Caco-2 (cell line): ENCODE measurements around the gene TP53TG5. TPM values are rescaled to one million over a fixed set of nuclear protein-coding genes. Genes with fewer than 3 reads are reported as not detected.

Experiments
- BruUV-seq: library from RNA; stranded (reverse); fragments of 400-500 nt; replicated peaks from 2 replicates; lab custom pipeline; 2021; lab: Mats Ljungman, UMichigan
- CTCF ChIA-PET: fragments of 300-600 bp; sonication (Branson Sonifier 250); formaldehyde crosslinking; loops from one replicate; lab custom pipeline; 2022; ENCODE audit warnings: antibody characterized with exemption; lab: Charles Lee
- POLR2A ChIA-PET: fragments of 300-600 bp; sonication (Branson Sonifier 250); formaldehyde crosslinking; loops from one replicate; lab custom pipeline; 2022; ENCODE audit warnings: antibody characterized with exemption; lab: Charles Lee
- DNase-seq, 2 experiments: peaks; one replicate each; pipeline versions ENCODE4 v3.0.0 to v3.0.0-alpha.2; 2020 to 2022
- H3K27me3 ChIP-seq: replicated peaks from 2 replicates; pipeline ENCODE4 v1.6.0; 2011; ENCODE audit warnings: low read length; ENCODE audit not compliant: control insufficient read depth, insufficient read depth
- H3K36me3 ChIP-seq: 2 replicates; pipeline ENCODE4 v1.5.1; 2011; ENCODE audit warnings: low read length; ENCODE audit not compliant: control insufficient read depth, insufficient read depth
- H3K4me1 ChIP-seq: fragments of 250-450 bp; sonication (Bioruptor Pico); 2 replicates; pipeline ENCODE4 v1.5.1; 2020; ENCODE audit warnings: mild to moderate bottlenecking
- H3K4me3 ChIP-seq: 2 replicates; pipeline ENCODE4 v1.5.1; 2011; ENCODE audit warnings: low read depth, mild to moderate bottlenecking, control low read depth, low read length
- H3K9me3 ChIP-seq: fragments of 250-450 bp; sonication (Bioruptor Pico); 2 replicates; pipeline ENCODE4 v1.5.1; 2020; ENCODE audit warnings: mild to moderate bottlenecking, moderate library complexity
- H3K27ac Mint-ChIP-seq: one replicate; pipeline ENCODE4 v1.8.0; 2022; ENCODE audit warnings: mixed read lengths; ENCODE audit not compliant: unreplicated experiment
- H3K27me3 Mint-ChIP-seq: one replicate; pipeline ENCODE4 v1.8.0; 2022; ENCODE audit warnings: mixed read lengths; ENCODE audit not compliant: insufficient read depth, unreplicated experiment
- H3K36me3 Mint-ChIP-seq: one replicate; pipeline ENCODE4 v1.8.0; 2022; ENCODE audit warnings: mild to moderate bottlenecking, mixed read lengths; ENCODE audit not compliant: insufficient read depth, unreplicated experiment
- H3K4me1 Mint-ChIP-seq: one replicate; pipeline ENCODE4 v1.8.0; 2022; ENCODE audit warnings: low read depth, mixed read lengths; ENCODE audit not compliant: unreplicated experiment
- H3K4me3 Mint-ChIP-seq: one replicate; pipeline ENCODE4 v1.8.0; 2022; ENCODE audit warnings: mild to moderate bottlenecking, moderate library complexity, mixed read lengths; ENCODE audit not compliant: unreplicated experiment
- H3K9me3 Mint-ChIP-seq: one replicate; pipeline ENCODE4 v1.8.0; 2022; ENCODE audit warnings: mixed read lengths; ENCODE audit not compliant: unreplicated experiment
- intact Hi-C: fragments of 100-400 bp; cut with micrococcal nuclease; formaldehyde crosslinking; loops from one replicate; pipeline ENCODE4 v1.10.0; 2022; ENCODE audit not compliant: unreplicated experiment
- total RNA-seq: library from RNA; stranded (reverse); gene quantifications from 2 replicates; pipeline ENCODE4 v1.2.3, GENCODE V29; 2022
- TF ChIP-seq, protein P1 (sequence below), 2 experiments: fragments of 200-600 bp in 1 of 2; IDR thresholded peaks; 1 replicate in 1 of 2; 2 replicates in 1 of 2; pipeline versions ENCODE4 v1.5.1 to v1.8.0; 2011 to 2022; ENCODE audit warnings: antibody characterized with exemption in 1 of 2, control low read depth in 1 of 2, inconsistent platforms in 1 of 2, low read depth in 1 of 2, low read length in 1 of 2, mild to moderate bottlenecking in 1 of 2, moderate library complexity in 1 of 2; ENCODE audit not compliant: insufficient read depth in 1 of 2, severe bottlenecking in 1 of 2, unreplicated experiment in 1 of 2

TP53TG5 gene
- total RNA-seq, 1 experiment from 2014 or later: not detected

DNA sequence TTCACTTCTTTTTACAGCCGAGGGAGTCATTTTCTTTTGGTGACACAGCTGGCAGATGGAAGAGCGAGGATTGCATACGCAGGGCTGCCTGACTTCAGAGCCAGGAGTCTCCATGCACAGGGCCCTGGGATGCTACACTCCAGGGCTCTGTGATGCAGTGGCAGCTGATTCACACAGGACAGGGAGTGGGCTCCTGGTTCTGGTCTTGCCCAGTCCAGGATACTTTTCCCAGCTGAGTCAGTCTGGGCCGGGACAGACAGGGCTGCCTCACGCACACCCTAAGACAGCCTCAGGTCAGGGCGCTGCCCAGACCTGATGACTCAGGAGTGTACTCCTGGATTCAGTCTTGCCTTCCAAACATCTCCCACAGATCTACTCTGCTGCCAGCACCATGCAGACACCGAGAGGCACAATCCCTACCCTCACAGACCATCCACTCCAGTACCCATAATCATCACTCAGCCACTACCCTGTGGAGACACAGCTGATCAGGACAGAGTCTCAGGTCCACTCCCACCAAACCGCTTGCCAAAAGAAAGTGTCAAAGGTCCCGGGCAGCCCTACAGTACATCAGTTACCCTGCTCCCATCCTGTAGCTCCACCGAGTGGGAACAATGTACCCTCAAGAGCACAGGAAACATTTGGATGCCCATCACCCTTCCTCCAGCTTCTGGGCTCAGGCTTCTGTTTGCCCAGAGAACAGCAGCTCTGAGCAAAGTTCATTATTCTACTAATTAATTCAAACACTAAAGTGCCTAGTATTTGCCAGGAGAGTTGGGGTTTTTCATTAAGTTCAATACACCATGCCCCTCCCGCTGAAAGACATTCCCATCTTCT, 41.4 kb downstream of the TP53TG5 start:
- no peaks in the 10 kb centered on the region for H3K27me3 Mint-ChIP-seq
- no peak overlapping the region for H3K4me3 ChIP-seq
- peaks cover 20% of the 10 kb centered on the region for H3K36me3 ChIP-seq
- TF ChIP-seq, protein P1, sequence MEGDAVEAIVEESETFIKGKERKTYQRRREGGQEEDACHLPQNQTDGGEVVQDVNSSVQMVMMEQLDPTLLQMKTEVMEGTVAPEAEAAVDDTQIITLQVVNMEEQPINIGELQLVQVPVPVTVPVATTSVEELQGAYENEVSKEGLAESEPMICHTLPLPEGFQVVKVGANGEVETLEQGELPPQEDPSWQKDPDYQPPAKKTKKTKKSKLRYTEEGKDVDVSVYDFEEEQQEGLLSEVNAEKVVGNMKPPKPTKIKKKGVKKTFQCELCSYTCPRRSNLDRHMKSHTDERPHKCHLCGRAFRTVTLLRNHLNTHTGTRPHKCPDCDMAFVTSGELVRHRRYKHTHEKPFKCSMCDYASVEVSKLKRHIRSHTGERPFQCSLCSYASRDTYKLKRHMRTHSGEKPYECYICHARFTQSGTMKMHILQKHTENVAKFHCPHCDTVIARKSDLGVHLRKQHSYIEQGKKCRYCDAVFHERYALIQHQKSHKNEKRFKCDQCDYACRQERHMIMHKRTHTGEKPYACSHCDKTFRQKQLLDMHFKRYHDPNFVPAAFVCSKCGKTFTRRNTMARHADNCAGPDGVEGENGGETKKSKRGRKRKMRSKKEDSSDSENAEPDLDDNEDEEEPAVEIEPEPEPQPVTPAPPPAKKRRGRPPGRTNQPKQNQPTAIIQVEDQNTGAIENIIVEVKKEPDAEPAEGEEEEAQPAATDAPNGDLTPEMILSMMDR (IDR thresholded peaks at IDR 0.05; ENCODE audit: insufficient read depth in 1 of 2, low read depth in 1 of 2, low read length in 1 of 2, severe bottlenecking in 1 of 2, unreplicated experiment in 1 of 2): no peak
- ChIA-PET CTCF (interaction anchor here (0.6 to 2.0 kb wide), 10 partner anchors 10 to 100 kb away, joined by 3 to 17 read pairs (median 6); partner anchors contain the start of gene SYS1), POLR2A (interaction anchor here (0.9 to 1.5 kb wide), 3 partner anchors 11 to 26 kb away, joined by 4 to 8 read pairs (median 6); partner anchors contain the start of genes SDC4 and SYS1)
- intact Hi-C loops: no loop called here
- H3K4me1 ChIP-seq: peaks cover 58% of the 10 kb centered on the region
- H3K27ac Mint-ChIP-seq: peak overlapping the region; percentile 77
- peak overlapping the region; percentile 4 for H3K4me3 Mint-ChIP-seq
- peaks cover 61% of the 10 kb centered on the region for H3K4me1 Mint-ChIP-seq
- H3K9me3 ChIP-seq: no peaks in the 10 kb centered on the region
- H3K9me3 Mint-ChIP-seq: no peaks in the 10 kb centered on the region
- no peaks in the 10 kb centered on the region for H3K27me3 ChIP-seq
- BruUV-seq: no TSS peak
- no peak for DNase-seq
- H3K36me3 Mint-ChIP-seq: peaks cover 99% of the 10 kb centered on the region

DNA sequence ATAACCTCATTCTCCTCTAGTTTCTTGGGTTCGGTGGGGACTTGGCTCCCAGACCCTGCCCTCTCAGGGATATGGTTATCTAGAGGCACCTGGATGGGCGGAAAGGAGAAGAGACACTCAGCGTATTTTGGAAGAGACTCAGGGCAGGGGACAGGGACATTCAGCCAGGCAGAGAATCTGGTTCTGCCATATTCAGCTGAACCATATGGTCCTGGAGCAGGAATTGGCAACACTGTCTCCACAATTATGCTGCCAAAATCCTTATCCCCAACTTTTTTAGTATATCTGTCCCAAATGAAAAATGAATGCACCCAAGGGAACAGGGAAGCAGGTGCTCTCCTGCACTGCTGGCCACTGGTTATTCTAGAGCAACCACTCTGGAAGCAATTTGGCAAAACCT, 47.6 kb downstream of the TP53TG5 start:
- Histone ChIP-seq H3K4me3 (no peak overlapping the region), H3K4me1 (peaks cover 13% of the 10 kb centered on the region), H3K27me3 (no peaks in the 10 kb centered on the region), H3K36me3 (peaks cover 35% of the 10 kb centered on the region), H3K9me3 (no peaks in the 10 kb centered on the region)
- H3K9me3 Mint-ChIP-seq: no peaks in the 10 kb centered on the region
- TF ChIP-seq, protein P1 (IDR thresholded peaks at IDR 0.05; ENCODE audit: insufficient read depth in 1 of 2, low read depth in 1 of 2, low read length in 1 of 2, severe bottlenecking in 1 of 2, unreplicated experiment in 1 of 2): no peak
- CTCF ChIA-PET: interaction anchor here (1.3 kb wide), 1 partner anchor 441 kb away, joined by 4 read pairs; no protein-coding TSS in a partner anchor
- intact Hi-C loops: no loop called here
- DNase-seq: no peak
- no peak overlapping the region for H3K27ac Mint-ChIP-seq
- peaks cover 99% of the 10 kb centered on the region for H3K36me3 Mint-ChIP-seq
- no peak overlapping the region for H3K4me3 Mint-ChIP-seq
- POLR2A ChIA-PET: no interaction called here
- no TSS peak for BruUV-seq
- peaks cover 13% of the 10 kb centered on the region for H3K4me1 Mint-ChIP-seq
- no peaks in the 10 kb centered on the region for H3K27me3 Mint-ChIP-seq

DNA sequence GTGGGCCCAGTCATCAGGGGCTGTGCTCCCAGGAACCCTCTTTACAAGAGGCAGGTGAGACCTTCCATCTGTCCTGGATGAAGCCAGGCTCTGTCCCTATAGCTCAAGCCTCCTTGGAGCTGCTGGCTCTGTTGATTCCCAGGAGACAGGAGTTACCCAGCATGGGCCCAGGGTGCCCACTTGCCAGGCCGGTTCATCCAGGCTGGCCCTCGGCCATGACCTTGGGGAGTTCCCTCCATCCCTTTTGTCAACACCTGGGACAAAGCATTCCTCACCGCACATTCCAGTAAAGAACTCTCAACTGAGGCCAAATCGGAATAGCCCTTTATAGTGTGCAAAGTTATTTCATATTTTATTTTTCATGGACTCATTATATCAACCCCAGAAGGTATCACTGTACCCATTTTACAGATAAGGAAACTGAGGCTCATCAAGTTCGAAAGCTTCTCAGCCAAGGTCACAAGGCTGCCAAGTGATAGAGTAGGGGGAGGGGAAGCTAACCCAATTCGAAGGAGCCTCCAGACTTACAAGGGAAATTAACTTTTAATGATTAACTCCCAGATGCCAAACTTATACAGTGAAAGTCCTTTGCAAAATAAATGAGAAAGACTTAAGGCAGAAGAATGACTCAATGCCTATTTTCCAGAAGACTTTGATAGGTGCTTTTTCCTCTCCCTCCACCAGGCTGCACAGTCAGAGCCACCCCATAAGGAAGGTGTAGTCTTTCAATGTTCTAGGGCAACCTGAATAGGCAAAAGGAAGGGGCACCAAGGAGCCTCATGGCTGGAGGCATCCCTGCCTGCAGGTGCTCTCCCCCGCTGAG, 48.4 kb downstream of the TP53TG5 start:
- POLR2A ChIA-PET: no interaction called here
- H3K27me3 Mint-ChIP-seq: no peaks in the 10 kb centered on the region
- Histone ChIP-seq H3K4me1 (peaks cover 17% of the 10 kb centered on the region), H3K36me3 (peaks cover 32% of the 10 kb centered on the region), H3K27me3 (no peaks in the 10 kb centered on the region), H3K9me3 (no peaks in the 10 kb centered on the region), H3K4me3 (no peak overlapping the region)
- H3K4me3 Mint-ChIP-seq: no peak overlapping the region
- H3K36me3 Mint-ChIP-seq: peaks cover 99% of the 10 kb centered on the region
- no peak for DNase-seq
- peaks cover 12% of the 10 kb centered on the region for H3K4me1 Mint-ChIP-seq
- no peak overlapping the region for H3K27ac Mint-ChIP-seq
- BruUV-seq: no TSS peak
- intact Hi-C loops: no loop called here
- CTCF ChIA-PET: interaction anchor here (0.7 to 1.0 kb wide), 2 partner anchors 107 to 442 kb away, joined by 3 read pairs; no protein-coding TSS in a partner anchor
- TF ChIP-seq, protein P1 (IDR thresholded peaks at IDR 0.05; ENCODE audit: insufficient read depth in 1 of 2, low read depth in 1 of 2, low read length in 1 of 2, severe bottlenecking in 1 of 2, unreplicated experiment in 1 of 2): peak in 1 of 2 experiments; percentile 7
- H3K9me3 Mint-ChIP-seq: no peaks in the 10 kb centered on the region
